ENCODE data around the gene LAG3. TPM values are rescaled to one million over a fixed set of nuclear protein-coding genes. Genes with fewer than 3 reads are reported as not detected.
A peak's percentile ranks its signal among the peaks of the same experiment; 100 is the strongest.

The LAG3 gene
- total and polyA plus RNA-seq, 2 donors (not counting 1 experiment from before 2014, with no cell fraction given) = 0.17 TPM

- no peaks in the 10 kb centered on the region for H3K4me1 ChIP-seq (ENCODE audit: control insufficient read depth, extremely low read depth, insufficient read depth, low read length)
- peak overlapping the region; percentile 95 for H3K27ac ChIP-seq (ENCODE audit: insufficient read depth, low read length)
- peak overlapping the region; percentile 89 for H3K4me2 ChIP-seq (ENCODE audit: extremely low read depth, insufficient read depth, low read length)
- H3K4me3 ChIP-seq (replicated peaks in 1 of 4; ENCODE audit: control extremely low read depth in 1 of 4, insufficient read depth in 1 of 4, low read depth in 3 of 4, low read length in 4 of 4) = peak overlapping the region; percentile 40 to 85 (median 62)
- peaks cover 7% of the 10 kb centered on the region for H3K79me2 ChIP-seq (ENCODE audit: control insufficient read depth, insufficient read depth, low read length)
- DNase-seq (ENCODE audit: low read depth in 2 of 2) = peak in 1 of 2 donors; percentile 20
- H3K36me3 ChIP-seq (ENCODE audit: control insufficient read depth, insufficient read depth, low read length) = peaks cover 8% of the 10 kb centered on the region
- H3K9ac ChIP-seq (ENCODE audit: insufficient read depth, low read length) = peak overlapping the region; percentile 89
- no peaks in the 10 kb centered on the region for H3K9me3 ChIP-seq (ENCODE audit: control insufficient read depth, insufficient read depth, low read depth, low read length)
- TF ChIP-seq CTCF (conservative IDR thresholded peaks at IDR 0.05 in 1 of 2, IDR thresholded peaks at IDR 0.05 in 1 of 2; ENCODE audit: low read depth in 1 of 2, low read length in 2 of 2) (no peak), EZH2 (IDR thresholded peaks at IDR 0.05; ENCODE audit: low read length, missing control alignments) (no peak)
- H4K20me1 ChIP-seq (ENCODE audit: control insufficient read depth, extremely low read depth, insufficient read depth, low read length) = no peaks in the 10 kb centered on the region
- no peaks in the 10 kb centered on the region for H3K27me3 ChIP-seq (ENCODE audit: control insufficient read depth, insufficient read depth, low read length)
- peak overlapping the region; percentile 70 for H2AFZ ChIP-seq (ENCODE audit: low read length)
Observed at GRCh38 chr12:6724409-6724797, 47.9 kb upstream of the LAG3 start.

GRCh38 chr12:6725350-6725749 lies 47.0 kb upstream of the LAG3 start:
- H3K4me2 ChIP-seq (ENCODE audit: extremely low read depth, insufficient read depth, low read length) = peak overlapping the region; percentile 19
- H3K79me2 ChIP-seq (ENCODE audit: control insufficient read depth, insufficient read depth, low read length) = peaks cover 7% of the 10 kb centered on the region
- H3K4me3 ChIP-seq (replicated peaks in 1 of 4; ENCODE audit: control extremely low read depth in 1 of 4, insufficient read depth in 1 of 4, low read depth in 3 of 4, low read length in 4 of 4) = no peak overlapping the region
- no peak for TF ChIP-seq CTCF (conservative IDR thresholded peaks at IDR 0.05 in 1 of 2, IDR thresholded peaks at IDR 0.05 in 1 of 2; ENCODE audit: low read depth in 1 of 2, low read length in 2 of 2)
- no peak for TF ChIP-seq EZH2 (IDR thresholded peaks at IDR 0.05; ENCODE audit: low read length, missing control alignments)
- no peak for DNase-seq (ENCODE audit: low read depth in 2 of 2)
- no peaks in the 10 kb centered on the region for H3K27me3 ChIP-seq (ENCODE audit: control insufficient read depth, insufficient read depth, low read length)
- H3K9ac ChIP-seq (ENCODE audit: insufficient read depth, low read length) = no peak overlapping the region
- H3K4me1 ChIP-seq (ENCODE audit: control insufficient read depth, extremely low read depth, insufficient read depth, low read length) = no peaks in the 10 kb centered on the region
- H3K9me3 ChIP-seq (ENCODE audit: control insufficient read depth, insufficient read depth, low read depth, low read length) = no peaks in the 10 kb centered on the region
- no peaks in the 10 kb centered on the region for H4K20me1 ChIP-seq (ENCODE audit: control insufficient read depth, extremely low read depth, insufficient read depth, low read length)
- H3K36me3 ChIP-seq (ENCODE audit: control insufficient read depth, insufficient read depth, low read length) = peaks cover 16% of the 10 kb centered on the region
- no peak overlapping the region for H2AFZ ChIP-seq (ENCODE audit: low read length)
- H3K27ac ChIP-seq (ENCODE audit: insufficient read depth, low read length) = no peak overlapping the region

- no peak for DNase-seq (ENCODE audit: low read depth in 2 of 2)
- Histone ChIP-seq H3K27ac (ENCODE audit: insufficient read depth, low read length) (no peak overlapping the region), H3K27me3 (ENCODE audit: control insufficient read depth, insufficient read depth, low read length) (no peaks in the 10 kb centered on the region), H2AFZ (ENCODE audit: low read length) (no peak overlapping the region), H3K79me2 (ENCODE audit: control insufficient read depth, insufficient read depth, low read length) (peaks cover 7% of the 10 kb centered on the region), H3K9me3 (ENCODE audit: control insufficient read depth, insufficient read depth, low read depth, low read length) (no peaks in the 10 kb centered on the region), H3K4me3 (replicated peaks in 1 of 4; ENCODE audit: control extremely low read depth in 1 of 4, insufficient read depth in 1 of 4, low read depth in 3 of 4, low read length in 4 of 4) (no peak overlapping the region), H3K36me3 (ENCODE audit: control insufficient read depth, insufficient read depth, low read length) (peaks cover 20% of the 10 kb centered on the region), H3K4me1 (ENCODE audit: control insufficient read depth, extremely low read depth, insufficient read depth, low read length) (no peaks in the 10 kb centered on the region), H4K20me1 (ENCODE audit: control insufficient read depth, extremely low read depth, insufficient read depth, low read length) (no peaks in the 10 kb centered on the region), H3K4me2 (ENCODE audit: extremely low read depth, insufficient read depth, low read length) (no peak overlapping the region), H3K9ac (ENCODE audit: insufficient read depth, low read length) (no peak overlapping the region)
- TF ChIP-seq EZH2 (IDR thresholded peaks at IDR 0.05; ENCODE audit: low read length, missing control alignments) (no peak), CTCF (conservative IDR thresholded peaks at IDR 0.05 in 1 of 2, IDR thresholded peaks at IDR 0.05 in 1 of 2; ENCODE audit: low read depth in 1 of 2, low read length in 2 of 2) (no peak)
Observed at GRCh38 chr12:6729186-6729585, 43.1 kb upstream of the LAG3 start.
